GM21786 (cell line): ENCODE measurements around the gene ADAMTS2.

Experiments used
- ATAC-seq: cut with Tn5 transposase; IDR thresholded peaks from one replicate; pipeline ENCODE4 v1.9.1; 2021; ENCODE audit not compliant: unreplicated experiment

The ADAMTS2 gene

DNA sequence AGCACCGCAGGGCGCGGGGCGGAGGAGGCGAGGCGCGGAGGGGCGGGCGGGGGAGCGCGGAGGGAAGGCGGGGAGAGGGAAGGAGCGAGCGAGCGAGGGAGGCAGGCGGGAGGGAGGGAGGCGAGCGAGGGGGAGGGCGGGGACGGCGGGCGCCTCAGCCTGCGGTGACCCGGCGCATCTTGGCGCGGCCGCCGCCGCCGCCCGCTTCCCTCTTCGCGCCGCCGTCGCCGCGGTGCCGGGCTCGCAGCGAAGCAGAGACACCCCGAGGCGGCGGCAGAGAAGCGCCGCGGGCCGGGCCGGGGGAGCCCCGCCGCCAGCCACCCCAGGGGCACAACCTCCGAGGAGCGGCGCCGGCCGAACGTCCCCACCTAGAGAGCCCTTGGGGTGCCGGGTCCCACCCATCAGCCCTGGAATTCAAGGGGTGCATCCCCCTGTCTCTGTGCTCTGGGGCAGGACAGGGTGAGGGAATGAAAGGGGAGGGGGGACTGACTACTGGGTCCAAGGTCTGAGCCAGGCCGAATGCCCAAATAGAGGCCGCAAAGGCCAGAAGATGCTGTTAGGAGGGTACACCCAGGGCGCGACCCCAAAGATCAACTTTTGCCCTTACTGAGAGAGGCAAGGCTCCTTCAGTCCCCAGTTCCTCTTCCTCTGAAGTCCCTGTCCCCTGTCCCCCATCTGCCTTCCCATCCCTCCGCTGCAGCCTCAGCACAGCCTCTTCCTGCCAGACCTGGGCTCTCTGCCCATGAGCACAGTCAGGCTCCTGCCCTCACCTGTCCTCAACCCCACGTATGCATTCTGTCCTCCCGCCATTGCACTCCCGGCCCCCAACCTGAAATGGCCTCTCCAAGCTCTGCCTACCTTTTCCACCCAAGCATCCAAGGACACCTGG is at the start of gene ADAMTS2:
Gene ADAMTS2 (minus strand): TSS at position 29 of the 889 bp plus-strand sequence. CDS start 133 bp downstream, outside the sequence.
- no peak for ATAC-seq

DNA sequence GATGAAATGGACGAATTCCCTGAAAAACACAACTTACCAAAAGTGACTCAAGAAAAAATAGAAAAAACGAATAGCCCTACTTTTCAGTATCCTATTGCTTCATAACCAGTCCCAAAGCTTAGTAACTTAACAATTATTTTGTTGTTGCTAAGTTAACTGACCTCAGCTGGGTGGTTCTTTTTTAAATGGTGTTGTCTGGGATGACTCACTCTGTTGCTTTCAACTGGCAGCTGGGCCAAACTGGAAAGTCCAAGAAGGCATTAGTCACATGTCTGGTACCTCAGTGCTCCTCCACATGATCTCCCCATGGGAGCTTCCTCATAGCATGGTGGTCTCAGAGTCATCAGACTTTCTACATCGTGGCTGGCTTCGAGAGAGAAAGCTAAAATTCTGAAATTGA is 47.8 kb upstream of the ADAMTS2 start:
- ATAC-seq: no peak

DNA sequence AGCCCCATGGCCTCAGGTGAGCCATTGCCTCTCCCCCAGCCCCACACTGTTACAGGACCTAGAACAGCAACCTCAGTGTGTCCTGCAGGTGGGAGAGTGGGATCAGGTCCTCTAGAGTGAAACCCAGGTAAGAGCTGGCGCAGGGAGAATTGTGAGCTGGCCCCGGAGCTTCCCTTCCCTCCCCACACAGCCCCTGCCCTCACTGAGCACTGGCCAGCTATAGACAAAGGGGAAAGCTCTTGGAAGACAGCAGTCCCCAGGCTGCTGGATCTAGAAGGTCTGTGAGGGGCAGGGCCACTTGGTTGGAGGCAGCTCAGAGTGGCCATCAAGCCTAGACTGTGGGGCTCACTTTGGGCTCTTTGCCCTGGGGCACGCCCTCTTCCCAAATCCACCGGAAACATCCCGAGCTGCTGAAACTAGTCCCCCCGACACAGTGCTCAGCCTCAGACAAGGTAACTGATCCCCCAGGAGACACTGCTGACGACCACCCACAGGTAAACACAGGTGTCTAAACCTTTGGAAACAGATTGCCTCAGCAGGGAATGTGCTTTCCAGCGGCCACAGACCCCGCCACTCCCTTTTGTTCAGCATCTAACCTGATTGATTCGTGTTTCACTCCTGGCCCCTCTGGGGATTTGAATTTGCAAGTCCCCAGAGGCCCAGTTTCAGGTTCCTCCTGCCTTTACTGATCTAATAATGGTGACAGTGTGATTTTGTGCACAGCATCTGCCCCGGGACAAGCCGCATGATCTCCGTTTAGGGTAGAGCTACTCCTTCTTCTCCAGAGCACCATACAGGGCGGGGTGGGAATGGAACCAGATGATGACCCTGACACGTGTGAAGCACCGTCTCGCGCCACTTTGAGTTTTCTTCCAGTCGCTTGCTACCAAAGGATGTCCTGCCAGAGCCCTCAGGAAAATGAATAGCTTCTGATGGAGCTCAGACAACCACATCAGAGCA is 42.2 kb upstream of the ADAMTS2 start:
- ATAC-seq: no peak

DNA sequence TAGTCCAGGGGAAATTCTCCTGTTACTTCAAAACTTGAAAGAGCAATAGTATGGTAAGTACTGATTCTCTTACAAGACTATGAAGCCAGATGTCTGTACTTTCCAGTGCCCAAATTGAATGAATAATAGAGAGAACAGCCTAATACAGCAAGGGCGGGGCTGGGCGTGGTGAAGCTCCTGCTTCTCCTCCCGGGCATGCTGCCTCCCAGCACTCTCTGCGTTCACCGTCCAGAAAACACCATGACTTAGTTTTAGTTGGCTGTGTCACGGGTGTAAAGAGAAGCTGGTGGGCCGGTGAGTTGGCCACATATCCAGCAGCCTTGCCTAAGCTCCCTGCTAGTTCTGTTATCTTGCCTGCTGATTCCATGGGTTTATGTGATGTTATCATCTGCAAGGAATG is 40.7 kb upstream of the ADAMTS2 start:
- ATAC-seq: no peak

DNA sequence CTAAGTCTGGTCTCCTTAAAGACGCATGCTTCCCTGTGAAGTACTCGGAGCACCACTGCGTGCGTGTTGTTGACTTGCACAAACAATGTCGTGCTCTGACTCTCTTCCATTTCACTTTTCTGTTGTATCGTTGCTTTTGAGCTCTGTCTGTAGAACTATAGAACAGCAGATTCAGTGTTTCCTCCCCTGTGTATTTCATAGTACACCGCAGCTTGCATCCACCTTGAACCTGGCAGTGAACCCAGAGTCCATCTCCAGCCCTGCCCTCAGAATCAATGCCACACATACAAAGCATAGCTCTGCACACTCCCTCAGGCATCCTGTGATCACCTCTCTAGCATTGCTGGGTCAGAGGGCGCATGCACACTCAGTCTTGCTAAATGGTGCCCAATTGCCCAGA is 37.2 kb upstream of the ADAMTS2 start:
- no peak for ATAC-seq

DNA sequence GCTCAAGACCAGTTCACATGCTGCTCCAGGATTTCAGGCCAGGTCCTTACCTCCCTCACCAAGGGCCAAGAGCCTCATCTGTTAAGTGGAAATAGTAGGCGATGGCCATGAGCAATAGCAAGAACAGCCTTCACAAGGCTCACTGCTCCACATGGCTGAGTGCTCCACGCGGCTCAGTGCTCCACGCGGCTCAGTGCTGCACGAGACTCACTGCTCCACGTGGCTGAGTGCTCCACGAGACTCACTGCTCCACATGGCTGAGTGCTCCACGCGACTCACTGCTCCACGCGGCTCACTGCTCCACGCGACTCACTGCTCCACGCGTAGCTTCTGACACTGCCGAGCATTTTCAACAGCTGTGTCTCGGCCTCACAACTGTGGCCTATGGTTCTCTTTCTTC is 36.4 kb upstream of the ADAMTS2 start:
- no peak for ATAC-seq

DNA sequence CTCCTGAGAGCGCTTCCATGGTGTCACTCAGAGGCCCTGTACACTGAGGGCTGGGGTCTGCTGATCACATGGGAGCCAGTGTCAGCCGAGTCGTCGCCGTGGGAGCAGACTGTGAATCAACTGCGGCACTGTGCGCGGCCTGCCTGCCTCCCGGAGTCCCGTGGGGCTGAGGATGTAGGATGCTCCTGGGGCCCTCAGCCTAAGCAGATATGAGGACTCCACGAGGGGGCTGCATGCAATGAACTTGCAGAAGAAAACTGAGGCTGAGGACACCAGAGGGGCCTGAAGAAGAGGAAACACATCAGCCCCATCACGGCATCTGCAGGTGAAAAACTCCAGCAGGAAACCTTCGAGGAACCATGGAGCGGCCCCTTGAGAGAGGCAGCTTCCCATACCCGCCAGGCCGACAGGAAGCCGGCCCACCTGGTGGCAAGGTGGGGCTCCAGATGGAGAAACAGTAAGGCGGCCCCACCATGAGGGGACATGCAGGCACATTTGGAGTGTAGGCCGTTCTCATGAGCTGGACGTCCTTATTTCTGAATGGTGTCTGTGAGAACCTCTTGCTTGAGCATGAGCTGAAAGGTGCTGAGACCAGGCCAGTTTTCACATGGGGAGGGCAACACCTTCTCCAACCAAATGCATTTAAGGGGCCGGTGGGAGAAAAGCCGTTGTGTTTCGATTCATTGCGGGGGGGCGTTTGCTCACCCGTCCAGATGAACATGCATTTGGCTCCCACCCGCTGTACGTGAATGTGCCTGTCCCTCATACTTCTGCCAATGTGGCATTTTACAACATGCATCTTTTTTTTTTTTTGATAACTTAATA is 35.2 kb upstream of the ADAMTS2 start:
- ATAC-seq: no peak

DNA sequence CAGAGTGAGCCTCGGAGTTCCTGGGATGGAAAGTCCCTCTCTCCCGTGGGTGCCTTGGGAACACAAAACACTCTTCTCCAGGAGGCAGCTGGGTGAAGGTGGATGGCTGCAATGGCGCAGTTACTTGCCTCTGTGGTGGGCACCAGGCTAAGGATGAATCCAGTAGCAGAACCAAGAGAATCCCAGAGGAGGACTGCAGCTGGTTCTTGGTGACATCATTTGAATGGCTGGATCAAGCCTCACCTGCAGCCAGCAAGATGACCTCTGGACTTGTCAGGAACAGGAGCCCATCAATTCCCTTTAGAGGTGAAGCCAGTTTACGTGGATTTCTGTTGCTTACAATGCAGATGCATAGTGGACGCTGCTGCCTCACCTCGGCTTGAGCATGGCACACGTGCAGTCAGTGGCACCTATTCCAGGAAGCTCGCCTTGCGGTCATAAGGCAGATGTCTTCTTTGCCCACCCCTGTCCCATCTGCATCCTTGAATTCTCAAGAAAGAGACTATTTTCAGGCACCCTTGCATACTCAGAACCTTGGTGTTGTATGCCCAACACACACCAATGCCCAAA is 34.1 kb upstream of the ADAMTS2 start:
- no peak for ATAC-seq

DNA sequence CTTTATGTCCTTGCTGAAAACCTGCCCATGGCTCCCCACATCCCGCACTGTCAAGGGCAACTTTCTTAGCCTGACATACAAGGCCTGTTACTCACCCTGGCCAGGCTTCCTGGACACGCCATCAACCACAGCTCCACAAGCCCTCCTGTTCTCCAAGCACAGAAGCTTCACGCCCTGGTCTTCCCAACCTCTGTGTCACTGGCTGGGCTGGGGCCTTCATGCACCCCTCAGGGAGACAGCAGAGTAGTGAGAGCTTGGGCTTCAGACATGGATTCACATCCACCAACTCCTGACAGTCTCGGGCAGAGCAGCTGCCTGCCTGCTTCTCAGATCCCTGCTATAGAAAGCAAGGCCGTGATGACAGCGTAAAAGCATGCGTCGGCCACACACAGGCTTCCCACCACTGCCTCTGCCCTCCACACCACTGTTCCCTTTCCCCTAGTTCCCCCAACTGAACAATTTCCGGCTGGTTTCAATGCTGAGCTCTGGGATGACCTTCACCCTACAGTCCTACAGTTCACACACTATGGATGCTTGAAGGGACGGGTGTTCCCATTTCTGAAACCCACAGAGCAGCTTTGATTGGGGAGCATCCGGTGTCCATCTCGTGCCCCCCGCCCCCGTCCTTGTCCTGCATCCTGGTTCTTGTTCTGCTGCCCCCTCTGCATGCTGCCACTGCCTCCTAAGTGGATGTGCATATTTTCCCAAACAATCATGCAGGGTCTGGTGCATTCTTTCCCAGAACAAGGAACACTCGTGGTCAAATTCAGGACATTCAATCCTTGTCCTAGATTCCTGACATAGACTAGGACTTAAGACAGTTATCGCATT is 33.4 kb upstream of the ADAMTS2 start:
- ATAC-seq: no peak

DNA sequence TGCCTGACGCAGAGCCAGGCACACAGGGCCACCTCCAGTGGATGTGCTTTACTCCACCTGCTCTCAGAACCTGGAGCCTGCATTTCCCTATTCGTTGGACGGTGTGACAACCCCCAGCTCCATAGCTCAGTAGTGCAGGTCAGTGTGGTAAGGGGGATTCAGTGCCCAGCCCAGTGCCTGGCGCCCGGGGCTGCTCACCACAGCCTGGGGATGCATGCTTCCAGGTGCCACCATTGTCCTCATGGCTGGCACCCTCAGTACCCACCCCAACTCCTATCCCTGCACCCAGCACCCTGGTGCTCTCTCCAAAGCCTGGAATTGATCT is 32.8 kb upstream of the ADAMTS2 start:
- ATAC-seq: no peak

DNA sequence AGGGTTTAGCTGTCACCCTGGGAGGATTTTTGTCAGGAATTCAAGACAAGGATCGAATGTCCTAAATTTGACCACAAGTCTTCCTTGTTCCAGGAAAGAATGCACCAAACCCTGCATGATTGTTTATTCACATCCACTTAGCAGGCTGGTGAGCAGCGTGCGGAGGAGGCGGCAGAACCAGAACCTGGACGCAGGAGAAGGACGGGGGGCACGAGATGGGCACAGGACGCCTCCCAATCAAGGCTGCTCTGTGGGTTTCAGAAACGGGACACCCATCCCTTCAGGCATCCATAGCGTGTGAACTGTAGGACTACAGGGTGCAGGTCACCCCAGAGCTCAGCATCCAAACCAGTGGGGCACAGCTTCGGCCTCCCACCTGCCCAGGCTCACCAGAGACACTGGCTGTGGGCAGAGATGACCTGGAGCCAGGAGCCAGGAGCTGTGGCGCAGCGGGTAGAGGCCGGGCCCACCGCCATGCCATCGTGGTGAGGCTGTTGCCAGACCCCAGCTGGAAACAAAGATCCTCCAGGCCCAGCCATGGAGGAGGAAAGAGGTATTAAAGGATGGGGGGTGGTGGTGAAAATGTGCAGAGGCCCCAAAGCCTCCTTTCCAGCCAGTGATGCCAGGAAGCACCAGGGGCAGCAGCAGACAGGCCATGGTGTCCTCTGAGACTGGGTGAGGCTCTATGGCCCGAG is 32.3 kb upstream of the ADAMTS2 start:
- no peak for ATAC-seq

DNA sequence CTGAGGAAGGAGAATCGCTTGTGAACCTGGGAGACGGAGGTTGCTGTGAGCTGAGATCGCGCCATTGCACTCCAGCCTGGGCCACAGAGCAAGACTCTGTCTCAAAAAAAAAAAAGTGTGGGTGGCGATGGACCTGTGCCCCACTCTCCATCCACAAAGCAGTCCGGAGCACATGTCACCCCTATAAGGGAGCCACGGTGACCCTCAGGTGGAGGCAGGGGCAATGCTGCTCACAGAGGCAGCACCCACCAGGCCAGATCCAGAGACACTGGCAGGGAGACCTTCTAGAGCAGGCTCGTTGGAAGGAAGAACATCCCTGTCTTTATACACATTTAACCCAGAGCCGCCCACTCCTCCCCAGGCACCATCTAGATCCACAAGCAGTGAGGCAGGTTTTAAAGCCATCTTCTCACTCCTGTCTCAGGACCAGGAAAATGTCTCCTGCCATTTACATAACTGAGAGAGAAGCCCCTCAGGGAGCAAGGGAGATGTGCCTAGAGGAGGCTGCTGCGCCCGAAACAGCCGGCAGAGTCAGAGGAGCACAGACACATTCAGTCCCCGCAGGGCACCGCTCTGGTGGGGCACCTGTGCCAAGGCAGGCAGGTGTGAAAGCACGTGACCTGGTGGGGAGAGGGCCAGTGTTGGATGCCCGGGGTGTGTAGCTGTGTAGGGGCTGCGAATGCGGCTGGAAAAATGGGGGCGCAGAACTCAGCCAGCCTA is 31.6 kb upstream of the ADAMTS2 start:
- ATAC-seq: no peak

DNA sequence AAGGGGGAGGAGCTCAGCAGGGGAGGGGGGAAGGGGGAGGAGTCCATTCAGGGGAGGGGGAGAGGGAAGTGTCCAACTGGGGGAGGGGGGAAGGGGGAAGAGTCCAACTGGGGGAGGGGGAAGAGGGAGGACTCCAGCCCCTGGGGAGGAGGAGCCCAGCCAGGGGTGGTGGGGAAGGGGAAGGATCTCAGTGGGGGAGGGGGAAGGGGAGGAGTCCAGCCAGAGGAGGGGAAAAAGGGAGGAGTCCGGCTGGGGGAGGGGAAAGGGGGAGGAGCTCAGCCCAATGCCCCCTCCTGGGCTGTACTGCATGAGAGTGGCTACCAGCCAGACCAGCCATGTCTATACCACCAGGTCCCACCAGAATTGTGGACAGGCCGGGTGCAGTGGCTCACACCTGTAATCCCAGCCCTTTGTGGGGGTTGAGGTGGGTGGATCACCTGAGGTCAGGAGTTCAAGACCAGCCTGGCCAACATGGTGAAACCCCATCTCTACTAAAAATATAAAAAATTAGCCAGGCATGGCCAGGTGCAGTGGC is 30.6 kb upstream of the ADAMTS2 start:
- ATAC-seq: no peak

DNA sequence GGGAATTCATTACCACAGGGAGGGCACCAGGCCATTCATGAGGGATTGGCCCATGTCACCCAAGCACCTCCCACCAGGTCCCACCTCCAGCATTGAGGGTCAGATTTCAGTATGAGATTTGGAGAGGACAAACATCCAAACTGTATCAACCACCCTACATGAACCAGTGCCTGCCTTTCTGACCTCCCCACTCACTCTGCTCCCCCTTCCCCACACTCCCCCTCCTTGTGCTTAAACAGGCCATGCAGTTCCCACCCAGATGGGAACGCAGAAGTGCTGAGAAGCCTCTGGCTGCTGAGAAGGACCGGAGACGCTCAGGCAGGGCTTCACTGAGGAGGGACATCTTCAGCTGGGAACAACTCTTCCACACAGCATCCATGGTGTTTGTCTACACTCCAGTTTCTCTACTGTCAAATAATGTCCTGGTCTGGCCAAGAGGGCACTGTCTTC is 30.0 kb upstream of the ADAMTS2 start:
- ATAC-seq: no peak

DNA sequence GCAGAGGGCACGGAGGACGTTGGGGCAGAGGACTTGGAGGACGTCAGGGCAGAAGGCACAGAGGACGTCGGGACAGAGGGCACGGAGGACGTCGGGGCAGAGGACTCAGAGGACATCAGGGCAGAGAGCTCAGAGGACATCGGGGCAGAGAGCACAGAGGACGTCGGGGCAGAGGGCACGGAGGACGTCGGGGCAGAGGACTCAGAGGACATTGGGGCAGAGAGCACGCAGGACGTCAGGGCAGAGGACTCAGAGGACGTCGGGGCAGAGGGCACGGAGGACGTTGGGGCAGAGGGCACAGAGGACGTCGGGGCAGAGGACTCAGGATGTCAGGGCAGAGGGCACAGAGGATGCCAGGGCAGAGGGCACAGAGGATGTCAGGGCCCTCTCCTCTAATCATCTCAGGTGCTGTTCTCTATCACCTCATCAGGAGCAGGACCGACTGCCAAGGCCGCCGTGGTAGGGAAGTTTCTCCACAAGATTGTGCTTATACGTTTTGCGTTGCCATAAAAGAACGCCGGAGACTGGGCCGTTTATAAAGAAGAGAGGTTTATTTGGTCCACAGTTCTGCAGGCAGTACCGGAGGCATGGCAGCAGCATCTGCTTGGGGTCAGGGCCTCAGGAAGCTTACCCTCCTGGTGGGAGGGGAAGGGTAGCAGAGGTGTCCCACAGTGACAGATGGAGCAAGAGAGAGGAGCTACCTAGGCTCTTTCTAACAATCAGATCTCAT is 29.4 kb upstream of the ADAMTS2 start:
- no peak for ATAC-seq

DNA sequence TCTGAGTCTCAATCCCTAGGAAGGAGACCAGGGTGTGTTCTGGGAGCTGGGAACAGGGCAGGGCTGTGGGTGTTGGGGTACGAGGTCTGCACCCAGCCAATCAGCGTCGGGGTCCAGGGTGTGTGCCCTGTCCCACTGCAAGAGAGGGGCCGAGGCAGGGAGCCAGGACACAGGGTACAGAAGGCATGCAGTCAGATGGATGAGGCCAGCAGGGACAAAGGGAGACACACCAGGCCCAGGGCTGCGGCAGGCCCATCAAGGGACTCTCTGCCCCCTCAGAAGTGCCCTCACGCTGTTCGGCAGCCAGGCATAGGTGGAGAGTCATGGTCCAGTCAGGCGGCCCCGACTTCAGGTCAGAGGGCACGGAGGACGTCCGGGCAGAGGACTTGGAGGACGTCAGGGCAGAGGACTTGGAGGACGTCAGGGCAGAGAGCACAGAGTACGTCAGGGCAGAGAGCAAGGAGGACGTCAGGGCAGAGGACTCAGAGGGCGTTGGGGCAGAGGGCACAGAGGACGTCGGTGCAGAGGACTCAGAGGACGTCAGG is 28.8 kb upstream of the ADAMTS2 start:
- ATAC-seq: no peak
